DOHH2 (cell line): ENCODE data around the gene FIBP.
A peak's percentile ranks its signal among the peaks of the same experiment; 100 is the strongest.

Experiments used
- H3F3A ChIP-seq: fragments of 200-600 bp; sonication (generic), shearing (Covaris generic); 2 replicates; pipeline ENCODE4 v1.6.0; 2016; ENCODE audit warnings: antibody characterized with exemption, mild to moderate bottlenecking; ENCODE audit not compliant: control insufficient read depth, insufficient read depth
- H3K27ac ChIP-seq: fragments of 200-600 bp; sonication (generic); 2 replicates; pipeline ENCODE4 v1.5.1; 2014; ENCODE audit warnings: low read depth, mild to moderate bottlenecking, low read length, moderate library complexity
- H3K27me3 ChIP-seq: fragments of 200-600 bp; sonication (generic); 2 replicates; pipeline ENCODE4 v1.6.1; 2014; ENCODE audit warnings: mild to moderate bottlenecking, low read length, mixed read lengths; ENCODE audit not compliant: control insufficient read depth
- H3K36me3 ChIP-seq: fragments of 200-600 bp; sonication (generic); 2 replicates; pipeline ENCODE4 v1.6.1; 2014; ENCODE audit warnings: mild to moderate bottlenecking, low read length, moderate library complexity, mixed read lengths; ENCODE audit not compliant: control insufficient read depth
- H3K4me1 ChIP-seq: fragments of 200-600 bp; sonication (generic); 2 replicates; pipeline ENCODE4 v1.6.1; 2014; ENCODE audit warnings: mild to moderate bottlenecking, low read length, mixed read lengths; ENCODE audit not compliant: control insufficient read depth
- H3K4me2 ChIP-seq: fragments of 200-600 bp; sonication (generic); 2 replicates; pipeline ENCODE4 v1.6.0; 2014; ENCODE audit warnings: mild to moderate bottlenecking, low read length, moderate library complexity
- H3K4me3 ChIP-seq: fragments of 200-600 bp; sonication (generic); 2 replicates; pipeline ENCODE4 v1.5.1; 2014; ENCODE audit warnings: mild to moderate bottlenecking, low read length, mixed read lengths
- H3K79me2 ChIP-seq: fragments of 200-600 bp; sonication (generic); 2 replicates; pipeline ENCODE4 v1.6.1; 2014; ENCODE audit warnings: mild to moderate bottlenecking, low read length, mixed read lengths; ENCODE audit not compliant: control insufficient read depth
- H3K9me2 ChIP-seq: fragments of 200-600 bp; sonication (generic); replicated peaks from 2 replicates; pipeline ENCODE4 v1.6.1; 2014; ENCODE audit warnings: mild to moderate bottlenecking, low read length, mixed read lengths; ENCODE audit not compliant: control insufficient read depth
- H3K9me3 ChIP-seq: fragments of 200-600 bp; sonication (generic); 2 replicates; pipeline ENCODE4 v1.6.1; 2014; ENCODE audit warnings: antibody characterized with exemption, low read length, mixed read lengths; ENCODE audit not compliant: control insufficient read depth, insufficient read depth
- H4K20me1 ChIP-seq: fragments of 200-600 bp; sonication (generic); 2 replicates; pipeline ENCODE4 v1.6.0; 2014; ENCODE audit warnings: low read depth, mild to moderate bottlenecking, antibody characterized with exemption, low read length, moderate library complexity; ENCODE audit not compliant: control insufficient read depth, insufficient read depth
- CTCF ChIP-seq: fragments of 200-600 bp; sonication (generic); IDR thresholded peaks from one replicate; pipeline ENCODE4 v1.5.1; 2014; ENCODE audit warnings: antibody characterized with exemption, mild to moderate bottlenecking, low read depth, low read length; ENCODE audit not compliant: poor library complexity, severe bottlenecking
- EZH2phosphoT487 ChIP-seq: fragments of 200-600 bp; sonication (generic); IDR thresholded peaks from 2 replicates; pipeline ENCODE4 v1.6.1; 2017; ENCODE audit warnings: borderline replicate concordance, mild to moderate bottlenecking, antibody characterized with exemption, low read length, moderate library complexity, mixed read lengths

Gene FIBP

GRCh38 chr11:65834202-65834601 is 54.1 kb downstream of the FIBP start:
- Histone ChIP-seq H4K20me1 (no peaks in the 10 kb centered on the region), H3K36me3 (no peaks in the 10 kb centered on the region), H3K27me3 (peaks cover 15% of the 10 kb centered on the region; the same call in 1 of the 2 replicates), H3K4me2 (peak overlapping the region; percentile 73), H3K9me3 (no peaks in the 10 kb centered on the region), H3K4me3 (peak overlapping the region; percentile 63), H3K4me1 (peaks cover 16% of the 10 kb centered on the region), H3K9me2 (no peaks in the 10 kb centered on the region), H3K27ac (no peak overlapping the region), H3F3A (peaks cover 9% of the 10 kb centered on the region), H3K79me2 (no peaks in the 10 kb centered on the region)
- no peak for TF ChIP-seq EZH2phosphoT487
- TF ChIP-seq CTCF = no peak
